BLaER1 (cell line): ENCODE data around the gene TRAF1.

Source experiments
- H3K27ac ChIP-seq: shearing (Covaris generic); formaldehyde crosslinking; 2 replicates; pipeline ENCODE4 v1.8.1; 2022
- H3K27me3 ChIP-seq: shearing (Covaris generic); formaldehyde crosslinking; 2 replicates; pipeline ENCODE4 v1.8.1; 2022
- H3K36me3 ChIP-seq: shearing (Covaris generic); formaldehyde crosslinking; 2 replicates; pipeline ENCODE4 v1.8.1; 2022
- H3K4me1 ChIP-seq: shearing (Covaris generic); formaldehyde crosslinking; 2 replicates; pipeline ENCODE4 v1.8.1; 2022
- H3K4me2 ChIP-seq: shearing (Covaris generic); formaldehyde crosslinking; 2 replicates; pipeline ENCODE4 v1.8.1; 2022
- H3K4me3 ChIP-seq: shearing (Covaris generic); formaldehyde crosslinking; 2 replicates; pipeline ENCODE4 v1.8.1; 2022
- H3K9ac ChIP-seq: shearing (Covaris generic); formaldehyde crosslinking; 2 replicates; pipeline ENCODE4 v1.8.1; 2022
- H3K9me3 ChIP-seq: shearing (Covaris generic); formaldehyde crosslinking; 2 replicates; pipeline ENCODE4 v1.8.1; 2022
- H4K20me1 ChIP-seq: shearing (Covaris generic); formaldehyde crosslinking; 2 replicates; pipeline ENCODE4 v1.8.1; 2022
- Cebpa-rat ChIP-seq: shearing (Covaris generic); IDR thresholded peaks from 2 replicates; pipeline ENCODE4 v1.8.1; 2022

TRAF1 gene

GRCh38 chr9:120874226-120875194 is 52.1 kb downstream of the TRAF1 start:
- H3K9me3 ChIP-seq, result no peaks in the 10 kb centered on the region
- peak overlapping the region; percentile 10; the same call in 1 of the 2 replicates for H3K9ac ChIP-seq
- peak overlapping the region; percentile 73 for H3K4me2 ChIP-seq
- no peaks in the 10 kb centered on the region for H3K27me3 ChIP-seq
- peak overlapping the region; percentile 91 for H3K27ac ChIP-seq
- H4K20me1 ChIP-seq, result no peaks in the 10 kb centered on the region
- H3K36me3 ChIP-seq, result peaks cover 56% of the 10 kb centered on the region
- H3K4me3 ChIP-seq, result no peak overlapping the region
- H3K4me1 ChIP-seq, result peaks cover 61% of the 10 kb centered on the region
- no peak for TF ChIP-seq Cebpa-rat

- no peaks in the 10 kb centered on the region for H3K27me3 ChIP-seq
- H3K4me3 ChIP-seq, result no peak overlapping the region
- peak overlapping the region; percentile 91; the same call in 1 of the 2 replicates for H3K27ac ChIP-seq
- H3K36me3 ChIP-seq, result peaks cover 59% of the 10 kb centered on the region
- no peak overlapping the region for H3K4me2 ChIP-seq
- TF ChIP-seq Cebpa-rat, result no peak
- no peak overlapping the region for H3K9ac ChIP-seq
- H3K9me3 ChIP-seq, result no peaks in the 10 kb centered on the region
- H4K20me1 ChIP-seq, result no peaks in the 10 kb centered on the region
- H3K4me1 ChIP-seq, result peaks cover 57% of the 10 kb centered on the region
Measured at GRCh38 chr9:120873512-120873911, 53.1 kb downstream of the TRAF1 start.

GRCh38 chr9:120872791-120873502 is 53.6 kb downstream of the TRAF1 start:
- H3K36me3 ChIP-seq, result peaks cover 59% of the 10 kb centered on the region
- H3K9ac ChIP-seq, result no peak overlapping the region
- no peaks in the 10 kb centered on the region for H4K20me1 ChIP-seq
- peaks cover 56% of the 10 kb centered on the region for H3K4me1 ChIP-seq
- H3K27ac ChIP-seq, result 0 out of 2 replicates have a peak overlapping the region, but pooled peaks have one; percentile 91
- H3K4me3 ChIP-seq, result no peak overlapping the region
- no peak overlapping the region for H3K4me2 ChIP-seq
- H3K27me3 ChIP-seq, result no peaks in the 10 kb centered on the region
- no peak for TF ChIP-seq Cebpa-rat
- no peaks in the 10 kb centered on the region for H3K9me3 ChIP-seq

- no peaks in the 10 kb centered on the region for H4K20me1 ChIP-seq
- H3K36me3 ChIP-seq, result peaks cover 85% of the 10 kb centered on the region
- H3K9ac ChIP-seq, result no peak overlapping the region
- H3K27ac ChIP-seq, result peak overlapping the region; percentile 59
- no peaks in the 10 kb centered on the region for H3K27me3 ChIP-seq
- peak overlapping the region; percentile 90; the same call in 1 of the 2 replicates for H3K4me2 ChIP-seq
- H3K4me3 ChIP-seq, result no peak overlapping the region
- TF ChIP-seq Cebpa-rat, result no peak
- H3K9me3 ChIP-seq, result no peaks in the 10 kb centered on the region
- H3K4me1 ChIP-seq, result peaks cover 43% of the 10 kb centered on the region
Measured at GRCh38 chr9:120870206-120870605, 56.4 kb downstream of the TRAF1 start.

- Histone ChIP-seq H3K4me1 (peaks cover 38% of the 10 kb centered on the region), H3K27ac (peak overlapping the region; percentile 59)
Measured at GRCh38 chr9:120869726-120870125, 56.9 kb downstream of the TRAF1 start.

GRCh38 chr9:120869360-120869687 is 57.3 kb downstream of the TRAF1 start:
- Histone ChIP-seq H3K4me3 (peak overlapping the region; percentile 64), H3K27me3 (no peaks in the 10 kb centered on the region), H3K9ac (peak overlapping the region; percentile 66), H3K36me3 (peaks cover 81% of the 10 kb centered on the region), H4K20me1 (no peaks in the 10 kb centered on the region), H3K4me2 (peak overlapping the region; percentile 90), H3K9me3 (no peaks in the 10 kb centered on the region), H3K4me1 (peaks cover 34% of the 10 kb centered on the region), H3K27ac (peak overlapping the region; percentile 59)
- no peak for TF ChIP-seq Cebpa-rat

More at GRCh38 chr9:120869726-120870125, 56.9 kb downstream of the TRAF1 start:
- peak overlapping the region; percentile 64; the same call in 1 of the 2 replicates for H3K4me3 ChIP-seq
- no peaks in the 10 kb centered on the region for H3K27me3 ChIP-seq
- peak overlapping the region; percentile 66; the same call in 1 of the 2 replicates for H3K9ac ChIP-seq
- TF ChIP-seq Cebpa-rat, result no peak
- no peaks in the 10 kb centered on the region for H3K9me3 ChIP-seq
- H4K20me1 ChIP-seq, result no peaks in the 10 kb centered on the region
- peak overlapping the region; percentile 90 for H3K4me2 ChIP-seq
- peaks cover 83% of the 10 kb centered on the region for H3K36me3 ChIP-seq

- Histone ChIP-seq H4K20me1 (no peaks in the 10 kb centered on the region), H3K4me1 (peaks cover 29% of the 10 kb centered on the region), H3K9me3 (no peaks in the 10 kb centered on the region), H3K36me3 (peaks cover 81% of the 10 kb centered on the region), H3K9ac (peak overlapping the region; percentile 66), H3K27me3 (no peaks in the 10 kb centered on the region), H3K27ac (peak overlapping the region; percentile 59), H3K4me3 (peak overlapping the region; percentile 64), H3K4me2 (peak overlapping the region; percentile 90)
- TF ChIP-seq Cebpa-rat, result no peak
Measured at GRCh38 chr9:120868676-120869359, 57.8 kb downstream of the TRAF1 start.

- H3K27me3 ChIP-seq, result no peaks in the 10 kb centered on the region
- H3K9me3 ChIP-seq, result no peaks in the 10 kb centered on the region
- peak overlapping the region; percentile 60 for H3K4me3 ChIP-seq
- peak overlapping the region; percentile 57 for H3K9ac ChIP-seq
- H3K27ac ChIP-seq, result no peak overlapping the region
- peaks cover 24% of the 10 kb centered on the region for H3K4me1 ChIP-seq
- H4K20me1 ChIP-seq, result no peaks in the 10 kb centered on the region
- H3K36me3 ChIP-seq, result peaks cover 81% of the 10 kb centered on the region
- TF ChIP-seq Cebpa-rat, result peak; percentile 39; the same call in 1 of the 2 replicates
- H3K4me2 ChIP-seq, result peak overlapping the region; percentile 82
Measured at GRCh38 chr9:120868339-120868675, 58.3 kb downstream of the TRAF1 start.

GRCh38 chr9:120867676-120868338 is 58.8 kb downstream of the TRAF1 start:
- Histone ChIP-seq H3K9me3 (no peaks in the 10 kb centered on the region), H3K4me2 (peak overlapping the region; percentile 82), H3K4me3 (peak overlapping the region; percentile 60), H3K36me3 (peaks cover 81% of the 10 kb centered on the region), H3K9ac (peak overlapping the region; percentile 57), H3K27ac (no peak overlapping the region), H4K20me1 (no peaks in the 10 kb centered on the region), H3K27me3 (no peaks in the 10 kb centered on the region), H3K4me1 (peaks cover 22% of the 10 kb centered on the region)
- TF ChIP-seq Cebpa-rat, result no peak
